ENCODE measurements around the gene HTR1B.

Gene HTR1B

DNA sequence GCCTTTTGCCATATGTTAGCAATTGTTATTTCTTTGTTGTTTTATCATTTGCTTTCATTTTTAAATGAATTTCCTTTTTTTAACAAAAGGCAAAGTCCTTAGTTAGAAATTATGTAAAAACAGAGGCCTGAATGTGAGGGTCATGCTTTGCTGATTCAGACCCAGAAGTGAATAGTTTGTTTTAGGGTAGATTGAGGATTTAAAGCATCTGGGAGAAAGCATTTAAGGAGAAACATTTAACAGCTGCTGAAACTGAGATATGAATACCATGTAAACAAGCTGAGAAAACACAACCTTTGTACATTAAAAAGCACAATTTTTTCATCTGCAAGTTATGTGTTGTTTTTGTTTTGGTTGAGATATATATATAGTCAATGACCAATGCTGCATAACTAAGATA, 8.0 kb downstream of the HTR1B start:
- no peak for DNase-seq

DNA sequence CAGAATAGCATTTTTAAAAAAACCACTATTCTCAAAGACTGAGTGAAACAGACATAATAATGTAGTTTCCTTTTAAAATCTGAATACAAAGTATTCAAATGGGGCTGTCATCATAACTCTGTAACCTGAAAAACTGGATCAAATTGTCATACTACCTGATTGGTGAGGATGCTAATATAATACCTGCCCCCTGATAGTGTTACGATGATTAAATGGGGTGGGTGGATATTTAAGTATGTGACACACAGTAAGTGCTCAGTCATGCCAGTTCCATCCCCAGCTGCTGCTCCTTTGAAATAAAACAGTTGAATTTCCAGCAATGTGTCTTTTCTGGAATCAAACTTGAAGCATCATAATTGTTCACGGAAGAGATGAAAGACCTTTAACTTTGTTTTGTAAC, 8.9 kb downstream of the HTR1B start:
- DNase-seq, result no peak

DNA sequence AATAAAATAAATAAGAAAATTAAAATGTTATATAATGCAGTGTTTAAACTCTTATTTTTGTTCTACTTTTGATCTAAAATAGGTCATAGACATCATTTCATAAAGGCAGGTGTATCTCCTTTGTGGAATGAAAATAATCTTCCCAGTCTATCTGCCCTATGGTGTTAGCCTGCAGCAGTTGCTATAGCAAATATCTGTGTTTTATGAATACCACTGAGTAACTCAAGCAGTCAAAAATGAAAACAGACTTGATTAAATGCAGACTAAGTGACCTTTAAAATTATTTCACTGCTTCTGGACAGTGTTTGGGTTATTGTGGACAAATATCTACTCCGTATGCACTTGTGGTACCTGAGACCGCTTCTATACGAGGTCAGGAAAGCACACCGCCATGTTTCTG, 11.8 kb downstream of the HTR1B start:
- no peak for DNase-seq

DNA sequence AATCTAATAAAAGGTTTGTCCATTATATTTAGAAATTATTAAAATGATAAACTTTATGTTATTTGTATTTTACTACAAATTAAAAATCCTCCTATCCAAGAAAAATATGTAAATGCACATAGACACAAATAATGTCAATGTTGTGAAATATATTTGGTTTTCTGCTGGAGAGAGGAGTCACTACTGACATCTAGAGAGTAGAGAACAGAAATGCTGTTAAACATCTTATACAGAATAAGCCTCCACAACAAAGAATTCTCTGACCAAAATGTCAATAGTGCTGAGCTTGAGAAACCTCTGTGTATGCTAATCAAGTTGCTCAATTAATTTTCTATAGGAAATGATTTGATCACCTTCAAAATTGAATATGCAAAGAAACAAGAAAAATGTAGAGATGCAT, 12.4 kb downstream of the HTR1B start:
- DNase-seq, result no peak

DNA sequence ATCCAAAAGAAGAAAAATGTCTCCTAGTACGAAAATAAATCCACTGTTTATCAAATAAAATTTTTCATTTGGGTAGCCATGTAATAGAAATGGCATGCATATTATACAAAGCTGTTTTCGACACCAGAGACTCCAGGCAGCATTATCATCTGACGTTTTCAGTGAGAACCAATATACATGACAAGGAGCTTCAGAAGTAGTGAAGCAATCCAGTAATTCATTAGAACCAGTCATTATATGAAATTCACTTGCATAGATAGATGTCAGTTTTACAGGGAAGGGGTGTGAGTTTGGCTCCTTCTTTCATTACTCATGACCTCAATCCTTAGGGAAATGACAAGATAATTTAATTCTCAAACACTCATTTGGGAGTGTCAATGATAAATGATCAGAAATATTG, 14.7 kb downstream of the HTR1B start:
- DNase-seq, result no peak

DNA sequence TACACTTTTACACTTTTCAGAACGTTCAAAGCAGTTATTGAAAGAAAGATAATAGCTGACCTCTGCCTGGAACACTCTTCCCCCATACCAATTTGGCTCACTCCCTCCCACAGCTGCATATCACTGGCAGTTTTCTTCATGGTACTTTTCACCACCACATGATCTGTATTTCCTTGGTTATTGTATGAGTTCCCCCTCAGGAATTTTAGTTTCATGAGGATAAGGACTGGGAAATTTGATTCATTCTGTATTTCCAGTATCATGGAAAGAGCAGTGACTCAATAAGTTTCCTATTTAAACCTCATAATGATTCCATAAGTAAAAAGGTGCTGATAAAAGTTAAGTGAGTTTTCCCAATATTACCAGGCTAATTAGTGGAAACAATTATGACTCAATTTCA, 16.0 kb downstream of the HTR1B start:
- DNase-seq, result no peak

- DNase-seq, result no peak
These were observed 17.0 kb downstream of the HTR1B start for GRCh38 chr6:77446249-77446648.

- DNase-seq, result no peak
These were observed 18.1 kb downstream of the HTR1B start for GRCh38 chr6:77445214-77445613.

GRCh38 chr6:77440206-77440976, 22.9 kb downstream of the HTR1B start:
- DNase-seq, result no peak

DNA sequence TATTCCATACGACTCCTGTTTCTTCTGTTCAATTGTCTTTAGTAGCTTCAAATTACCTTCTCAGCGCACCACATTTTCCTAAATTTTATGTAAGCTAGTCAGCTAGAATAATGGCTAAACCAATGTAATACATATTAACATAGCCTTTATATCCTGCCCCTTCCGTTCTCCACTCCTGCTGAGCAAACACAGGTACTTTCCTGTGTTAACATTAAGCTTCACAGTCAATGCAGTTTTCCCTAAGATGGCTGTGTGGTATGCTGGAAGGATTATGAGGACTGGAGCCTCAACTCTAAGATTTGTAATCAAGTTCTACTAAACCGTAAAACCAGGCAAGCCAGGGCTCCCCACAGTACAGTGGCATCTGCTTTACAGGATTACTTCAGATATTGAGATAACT, 29.4 kb downstream of the HTR1B start:
- no peak for DNase-seq

GRCh38 chr6:77430504-77430903, 32.8 kb downstream of the HTR1B start:
- no peak for DNase-seq

GRCh38 chr6:77425671-77426070, 37.6 kb downstream of the HTR1B start:
- DNase-seq, result no peak

GRCh38 chr6:77425216-77425615, 38.1 kb downstream of the HTR1B start:
- no peak for DNase-seq

DNA sequence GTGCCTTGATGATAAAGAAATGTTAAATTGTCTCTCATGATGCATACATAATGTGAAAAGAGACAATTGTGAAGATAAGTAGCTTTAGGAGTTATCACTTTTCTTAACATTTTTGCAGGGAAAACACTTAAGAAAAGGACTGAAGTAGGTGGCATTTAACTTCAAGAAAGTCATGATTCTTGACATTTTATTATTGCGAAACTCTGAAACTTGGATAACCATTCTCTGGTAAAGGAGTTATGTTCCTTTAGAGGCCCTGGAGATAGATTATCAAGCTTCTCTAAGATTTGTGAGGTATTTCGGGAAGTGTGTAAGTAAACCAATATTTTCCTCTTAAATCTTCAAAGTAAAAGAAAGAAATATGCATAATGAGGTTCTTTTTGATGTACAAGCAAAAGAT, 38.5 kb downstream of the HTR1B start:
- no peak for DNase-seq

DNA sequence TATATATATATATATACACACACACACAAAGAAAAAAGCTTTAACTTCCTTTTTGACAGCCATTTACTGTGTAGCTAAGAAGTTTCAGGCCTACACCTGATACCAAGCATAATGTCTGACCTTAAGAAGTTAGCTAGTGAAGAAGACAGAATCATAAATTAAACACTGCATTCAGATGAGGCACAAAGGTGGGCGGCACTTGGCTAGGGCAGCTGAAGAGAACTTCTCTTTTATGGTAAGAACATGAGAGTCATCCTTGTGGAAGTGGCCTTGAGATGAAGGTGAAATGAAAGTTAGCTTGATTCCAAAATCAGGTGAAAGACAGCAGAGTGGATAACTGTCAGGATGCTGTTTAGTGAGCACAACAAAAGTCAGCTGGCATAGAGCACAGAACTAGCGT, 46.5 kb downstream of the HTR1B start:
- DNase-seq, result no peak

DNA sequence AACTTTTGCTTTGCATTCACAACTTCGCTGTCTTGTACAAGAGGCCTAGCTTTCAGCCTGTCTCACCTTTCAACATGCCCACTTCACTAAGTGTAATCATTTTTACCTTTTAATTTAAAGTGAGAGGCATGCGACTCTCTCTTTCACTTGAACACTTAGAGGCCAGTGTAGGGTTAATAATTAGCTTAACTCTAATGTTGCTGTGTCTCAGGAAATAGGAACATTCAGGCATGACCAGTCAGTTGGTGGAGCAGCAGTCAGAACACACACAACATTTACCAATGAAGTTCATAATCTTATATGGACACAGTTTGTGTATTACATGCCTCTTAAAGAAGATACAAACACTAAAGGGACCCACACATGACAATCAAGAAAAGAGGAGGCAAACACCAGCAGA, 47.6 kb downstream of the HTR1B start:
- DNase-seq, result no peak
